HG03571 (cell line): ENCODE data around the gene SYNE2.
"Not testable (repeated sequence)": the region's sequence is repeated elsewhere in the genome, so short reads cannot be mapped to it uniquely, and the experiment has no call there.

Source experiments
- ATAC-seq: cut with Tn5 transposase; IDR thresholded peaks from one replicate; pipeline ENCODE4 v1.9.1; 2021; ENCODE audit not compliant: unreplicated experiment

Gene SYNE2

GRCh38 chr14:64008016-64008415, 155.2 kb downstream of the SYNE2 start:
- no peak for ATAC-seq

GRCh38 chr14:64012003-64012402, 159.2 kb downstream of the SYNE2 start:
- ATAC-seq: no peak

- no peak for ATAC-seq
These were observed 159.9 kb downstream of the SYNE2 start for GRCh38 chr14:64012720-64013119.

GRCh38 chr14:64025479-64025878, 172.7 kb downstream of the SYNE2 start:
- no peak for ATAC-seq

GRCh38 chr14:64026600-64026999, 173.8 kb downstream of the SYNE2 start:
- ATAC-seq: no peak

- no peak for ATAC-seq
These were observed 182.3 kb downstream of the SYNE2 start for GRCh38 chr14:64035143-64035542.

GRCh38 chr14:64037869-64038745, 185.3 kb downstream of the SYNE2 start:
- not testable (repeated sequence) for ATAC-seq

- ATAC-seq: no peak
These were observed 186.2 kb downstream of the SYNE2 start for GRCh38 chr14:64038841-64039542.

GRCh38 chr14:64040044-64040443, 187.2 kb downstream of the SYNE2 start:
- ATAC-seq: no peak

GRCh38 chr14:64043296-64043695, 190.5 kb downstream of the SYNE2 start:
- ATAC-seq: not testable (repeated sequence)

- ATAC-seq: no peak
These were observed 192.3 kb downstream of the SYNE2 start for GRCh38 chr14:64045091-64045490.

GRCh38 chr14:64049616-64050381, 197.0 kb downstream of the SYNE2 start:
- no peak for ATAC-seq

GRCh38 chr14:64053694-64054669, 201.2 kb downstream of the SYNE2 start:
- no peak for ATAC-seq

- ATAC-seq: no peak
These were observed 206.8 kb downstream of the SYNE2 start for GRCh38 chr14:64059454-64060198.

- no peak for ATAC-seq
These were observed 207.4 kb downstream of the SYNE2 start for GRCh38 chr14:64060199-64060545.

- no peak for ATAC-seq
These were observed 207.9 kb downstream of the SYNE2 start for GRCh38 chr14:64060648-64061096.

- ATAC-seq: no peak
These were observed 208.3 kb downstream of the SYNE2 start for GRCh38 chr14:64061115-64061514.

GRCh38 chr14:64061706-64062105, 208.9 kb downstream of the SYNE2 start:
- ATAC-seq: no peak

- ATAC-seq: no peak
These were observed 209.7 kb downstream of the SYNE2 start for GRCh38 chr14:64062381-64063115.
